ENCODE measurements around the gene MATR3. TPM values are rescaled to one million over a fixed set of nuclear protein-coding genes. Genes with fewer than 3 reads are reported as not detected.

Gene MATR3
- total RNA-seq, 1 experiment from 2014 or later, result 194 TPM

GRCh38 chr5:139262059-139262741, 31.3 kb upstream of the MATR3 start:
- TF ChIP-seq, protein P1, sequence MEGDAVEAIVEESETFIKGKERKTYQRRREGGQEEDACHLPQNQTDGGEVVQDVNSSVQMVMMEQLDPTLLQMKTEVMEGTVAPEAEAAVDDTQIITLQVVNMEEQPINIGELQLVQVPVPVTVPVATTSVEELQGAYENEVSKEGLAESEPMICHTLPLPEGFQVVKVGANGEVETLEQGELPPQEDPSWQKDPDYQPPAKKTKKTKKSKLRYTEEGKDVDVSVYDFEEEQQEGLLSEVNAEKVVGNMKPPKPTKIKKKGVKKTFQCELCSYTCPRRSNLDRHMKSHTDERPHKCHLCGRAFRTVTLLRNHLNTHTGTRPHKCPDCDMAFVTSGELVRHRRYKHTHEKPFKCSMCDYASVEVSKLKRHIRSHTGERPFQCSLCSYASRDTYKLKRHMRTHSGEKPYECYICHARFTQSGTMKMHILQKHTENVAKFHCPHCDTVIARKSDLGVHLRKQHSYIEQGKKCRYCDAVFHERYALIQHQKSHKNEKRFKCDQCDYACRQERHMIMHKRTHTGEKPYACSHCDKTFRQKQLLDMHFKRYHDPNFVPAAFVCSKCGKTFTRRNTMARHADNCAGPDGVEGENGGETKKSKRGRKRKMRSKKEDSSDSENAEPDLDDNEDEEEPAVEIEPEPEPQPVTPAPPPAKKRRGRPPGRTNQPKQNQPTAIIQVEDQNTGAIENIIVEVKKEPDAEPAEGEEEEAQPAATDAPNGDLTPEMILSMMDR (IDR thresholded peaks at IDR 0.05; ENCODE audit: insufficient read depth in 1 of 2, low read depth in 1 of 2, low read length in 1 of 2, severe bottlenecking in 1 of 2, unreplicated experiment in 1 of 2), result no peak
- H3K27ac Mint-ChIP-seq (ENCODE audit: unreplicated experiment), result peak overlapping the region; percentile 3
- no TSS peak for BruUV-seq (replicated peaks)

GRCh38 chr5:139262742-139263445, 30.6 kb upstream of the MATR3 start:
- POLR2A ChIA-PET, result interaction anchor here (0.5 to 0.6 kb wide), 2 partner anchors 79 to 798 kb away, joined by 3 to 6 read pairs; partner anchors contain the start of gene EGR1
- Histone ChIP-seq H3K4me1 (peaks cover 12% of the 10 kb centered on the region; the same call in 1 of the 2 replicates), H3K27me3 (replicated peaks; ENCODE audit: control insufficient read depth, insufficient read depth, low read length) (no peaks in the 10 kb centered on the region), H3K4me3 (ENCODE audit: low read depth, low read length) (no peak overlapping the region), H3K36me3 (ENCODE audit: control insufficient read depth, insufficient read depth, low read length) (no peaks in the 10 kb centered on the region), H3K9me3 (no peaks in the 10 kb centered on the region)
- intact Hi-C loops (cut with micrococcal nuclease; ENCODE audit: unreplicated experiment), result loop anchor here (1.0 to 10.0 kb wide), 8 partner anchors 172 to 684 kb away; no protein-coding TSS in a partner anchor
- CTCF ChIA-PET, result interaction anchor here (0.6 to 1.5 kb wide), 9 partner anchors 35 to 683 kb away, joined by 3 to 7 read pairs (median 4); partner anchors contain the start of gene SIL1
- no peaks in the 10 kb centered on the region for H3K36me3 Mint-ChIP-seq (ENCODE audit: insufficient read depth, unreplicated experiment)
- no peaks in the 10 kb centered on the region for H3K27me3 Mint-ChIP-seq (ENCODE audit: insufficient read depth, unreplicated experiment)
- DNase-seq, result peak; percentile 88 to 90
- peaks cover 15% of the 10 kb centered on the region for H3K4me1 Mint-ChIP-seq (ENCODE audit: low read depth, unreplicated experiment)
- no peaks in the 10 kb centered on the region for H3K9me3 Mint-ChIP-seq (ENCODE audit: unreplicated experiment)
- no peak overlapping the region for H3K27ac Mint-ChIP-seq (ENCODE audit: unreplicated experiment)
- H3K4me3 Mint-ChIP-seq (ENCODE audit: unreplicated experiment), result no peak overlapping the region
- TF ChIP-seq, protein P1 (IDR thresholded peaks at IDR 0.05; ENCODE audit: insufficient read depth in 1 of 2, low read depth in 1 of 2, low read length in 1 of 2, severe bottlenecking in 1 of 2, unreplicated experiment in 1 of 2), result peak; percentile 75 to 93
- no TSS peak for BruUV-seq (replicated peaks)

More at GRCh38 chr5:139262059-139262741, 31.3 kb upstream of the MATR3 start:
- Histone ChIP-seq H3K9me3 (no peaks in the 10 kb centered on the region), H3K27me3 (replicated peaks; ENCODE audit: control insufficient read depth, insufficient read depth, low read length) (no peaks in the 10 kb centered on the region), H3K4me1 (peaks cover 12% of the 10 kb centered on the region; the same call in 1 of the 2 replicates), H3K4me3 (ENCODE audit: low read depth, low read length) (no peak overlapping the region), H3K36me3 (ENCODE audit: control insufficient read depth, insufficient read depth, low read length) (no peaks in the 10 kb centered on the region)
- no peak for DNase-seq
- Mint-ChIP-seq H3K9me3 (ENCODE audit: unreplicated experiment) (no peaks in the 10 kb centered on the region), H3K4me1 (ENCODE audit: low read depth, unreplicated experiment) (peaks cover 13% of the 10 kb centered on the region), H3K4me3 (ENCODE audit: unreplicated experiment) (no peak overlapping the region), H3K27me3 (ENCODE audit: insufficient read depth, unreplicated experiment) (no peaks in the 10 kb centered on the region), H3K36me3 (ENCODE audit: insufficient read depth, unreplicated experiment) (no peaks in the 10 kb centered on the region)
- intact Hi-C loops (cut with micrococcal nuclease; ENCODE audit: unreplicated experiment), result loop anchor here (1.0 to 10.0 kb wide), 8 partner anchors 171 to 683 kb away; no protein-coding TSS in a partner anchor
- ChIA-PET POLR2A (interaction anchor here (0.5 to 0.6 kb wide), 2 partner anchors 80 to 797 kb away, joined by 3 to 6 read pairs; partner anchors contain the start of gene EGR1), CTCF (interaction anchor here (0.6 to 1.5 kb wide), 9 partner anchors 34 to 683 kb away, joined by 3 to 7 read pairs (median 4); partner anchors contain the start of gene SIL1)

DNA sequence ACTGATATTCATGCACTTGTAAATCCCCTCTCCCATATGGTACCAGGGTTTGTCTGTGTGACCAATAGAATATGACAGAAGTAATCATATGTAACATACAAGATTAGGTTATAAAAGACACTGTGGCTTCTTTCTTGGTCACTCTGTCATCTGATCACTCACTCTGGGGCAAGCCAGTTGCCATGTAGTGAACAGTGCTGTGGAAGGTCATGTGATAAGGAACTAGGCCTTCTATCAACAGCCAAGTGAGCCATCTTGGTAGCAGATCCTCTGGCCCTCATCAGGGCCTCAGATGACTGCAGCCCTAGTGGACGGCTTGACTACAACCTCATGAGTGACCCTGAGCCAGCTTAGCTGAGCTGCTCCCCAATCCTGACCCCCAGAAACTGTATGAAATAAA, 30.0 kb upstream of the MATR3 start:
- peaks cover 12% of the 10 kb centered on the region; the same call in 1 of the 2 replicates for H3K4me1 ChIP-seq
- TF ChIP-seq, protein P1 (IDR thresholded peaks at IDR 0.05; ENCODE audit: insufficient read depth in 1 of 2, low read depth in 1 of 2, low read length in 1 of 2, severe bottlenecking in 1 of 2, unreplicated experiment in 1 of 2), result no peak
- Mint-ChIP-seq H3K4me1 (ENCODE audit: low read depth, unreplicated experiment) (peaks cover 21% of the 10 kb centered on the region), H3K27ac (ENCODE audit: unreplicated experiment) (no peak overlapping the region), H3K36me3 (ENCODE audit: insufficient read depth, unreplicated experiment) (no peaks in the 10 kb centered on the region), H3K9me3 (ENCODE audit: unreplicated experiment) (no peaks in the 10 kb centered on the region), H3K27me3 (ENCODE audit: insufficient read depth, unreplicated experiment) (no peaks in the 10 kb centered on the region), H3K4me3 (ENCODE audit: unreplicated experiment) (no peak overlapping the region)
- H3K27me3 ChIP-seq (replicated peaks; ENCODE audit: control insufficient read depth, insufficient read depth, low read length), result no peaks in the 10 kb centered on the region
- ChIA-PET CTCF (no interaction called here), POLR2A (no interaction called here)
- H3K4me3 ChIP-seq (ENCODE audit: low read depth, low read length), result no peak overlapping the region
- intact Hi-C loops (cut with micrococcal nuclease; ENCODE audit: unreplicated experiment), result loop anchor here (5.0 to 10.0 kb wide), 3 partner anchors 186 to 436 kb away; no protein-coding TSS in a partner anchor
- DNase-seq, result no peak
- no peaks in the 10 kb centered on the region for H3K9me3 ChIP-seq
- no peaks in the 10 kb centered on the region for H3K36me3 ChIP-seq (ENCODE audit: control insufficient read depth, insufficient read depth, low read length)
- no TSS peak for BruUV-seq (replicated peaks)

All from Caco-2 (cell line).